ENCODE results near the gene ALKBH6.

ALKBH6 gene

DNA sequence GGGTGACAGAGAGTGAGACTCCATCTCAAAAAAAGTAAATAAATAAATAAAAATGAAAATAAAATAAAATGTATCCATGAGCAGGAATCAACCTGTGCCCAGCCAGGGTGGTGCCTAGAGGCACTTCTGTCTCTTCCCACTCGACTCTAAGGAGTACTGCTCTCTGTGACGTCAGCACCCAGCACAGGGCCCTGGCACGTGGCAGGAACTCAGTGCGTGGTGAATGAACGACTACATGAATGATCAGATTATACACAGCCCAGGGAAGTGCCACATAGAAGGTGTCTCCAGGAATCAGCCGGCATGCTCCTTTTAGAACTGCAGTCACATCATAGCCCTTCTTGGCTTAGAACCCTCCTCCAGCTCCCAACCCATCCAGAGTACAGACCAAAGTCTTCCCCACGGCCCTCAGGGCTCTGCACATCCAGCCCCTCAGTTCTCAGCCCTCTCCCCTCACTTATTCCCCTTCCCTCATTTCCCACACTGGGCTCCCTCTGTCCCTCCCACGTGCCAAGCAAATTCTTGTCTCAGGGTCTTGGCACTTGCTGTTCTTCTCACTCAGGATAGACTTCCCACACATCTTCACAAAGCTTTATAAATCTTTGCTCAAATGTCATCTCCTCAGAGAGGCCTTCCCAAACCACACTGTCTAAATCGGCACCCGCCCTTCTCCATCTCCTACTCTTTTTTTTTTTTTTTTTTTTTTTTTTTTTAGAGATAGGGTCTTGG lies 14.5 kb upstream of the ALKBH6 start:
- H3K36me3 ChIP-seq (ENCODE audit: insufficient read depth, low read length), result peaks cover 44% of the 10 kb centered on the region
- no peak overlapping the region for H3K4me2 ChIP-seq (ENCODE audit: insufficient read depth, low read length)
- H3K4me1 ChIP-seq (ENCODE audit: insufficient read depth, low read length), result no peaks in the 10 kb centered on the region
- H3K79me2 ChIP-seq (ENCODE audit: insufficient read depth, low read length), result no peaks in the 10 kb centered on the region
- no peak overlapping the region for H3K9ac ChIP-seq (ENCODE audit: low read depth, low read length)
- no peaks in the 10 kb centered on the region for H3K27me3 ChIP-seq (ENCODE audit: insufficient read depth, low read length, poor library complexity)
- H2AFZ ChIP-seq (ENCODE audit: low read depth, low read length), result no peak overlapping the region
- TF ChIP-seq CTCF (IDR thresholded peaks at IDR 0.05; ENCODE audit: borderline replicate concordance, extremely low read depth, low read length, poor library complexity, severe bottlenecking) (no peak), EZH2 (IDR thresholded peaks at IDR 0.05; ENCODE audit: borderline replicate concordance, low read depth, low read length, severe bottlenecking) (no peak)
- no peak overlapping the region for H3K27ac ChIP-seq (ENCODE audit: low read length)
- H4K20me1 ChIP-seq (ENCODE audit: insufficient read depth, low read length), result no peaks in the 10 kb centered on the region; the same call in 1 of the 2 replicates
- H3K4me3 ChIP-seq (ENCODE audit: low read depth in 1 of 2, low read length in 2 of 2), result no peak overlapping the region
- H3K9me3 ChIP-seq (ENCODE audit: insufficient read depth, low read length, severe bottlenecking), result no peaks in the 10 kb centered on the region
- no peak for DNase-seq
- ATAC-seq (ENCODE audit: insufficient read depth, low read depth), result no peak

DNA sequence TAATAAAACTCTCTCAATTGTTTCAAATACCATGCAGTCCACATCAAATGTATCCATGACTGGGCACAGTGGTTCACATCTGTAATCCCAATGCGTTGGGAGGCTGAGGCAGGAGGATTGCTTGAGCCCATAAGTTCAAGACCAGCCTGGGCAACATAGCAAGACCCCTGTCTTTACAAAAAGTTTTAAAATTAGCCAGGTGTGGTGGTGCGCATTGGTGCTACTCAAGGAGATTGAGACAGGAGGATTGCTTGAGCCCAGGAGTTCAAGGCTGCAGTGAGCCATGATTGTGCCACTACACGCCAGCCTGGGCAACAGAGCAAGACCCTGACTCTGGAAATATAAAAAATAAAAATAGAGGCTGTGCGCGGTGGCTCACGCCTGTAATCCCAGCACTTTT lies 13.7 kb upstream of the ALKBH6 start:
- no peaks in the 10 kb centered on the region for H3K27me3 ChIP-seq (ENCODE audit: insufficient read depth, low read length, poor library complexity)
- H3K9ac ChIP-seq (ENCODE audit: low read depth, low read length), result no peak overlapping the region
- no peak for TF ChIP-seq EZH2 (IDR thresholded peaks at IDR 0.05; ENCODE audit: borderline replicate concordance, low read depth, low read length, severe bottlenecking)
- no peak for TF ChIP-seq CTCF (IDR thresholded peaks at IDR 0.05; ENCODE audit: borderline replicate concordance, extremely low read depth, low read length, poor library complexity, severe bottlenecking)
- no peaks in the 10 kb centered on the region for H3K4me1 ChIP-seq (ENCODE audit: insufficient read depth, low read length)
- H3K4me3 ChIP-seq (ENCODE audit: low read depth in 1 of 2, low read length in 2 of 2), result no peak overlapping the region
- H3K4me2 ChIP-seq (ENCODE audit: insufficient read depth, low read length), result no peak overlapping the region
- H2AFZ ChIP-seq (ENCODE audit: low read depth, low read length), result no peak overlapping the region
- no peaks in the 10 kb centered on the region; the same call in 1 of the 2 replicates for H4K20me1 ChIP-seq (ENCODE audit: insufficient read depth, low read length)
- no peak for DNase-seq
- H3K79me2 ChIP-seq (ENCODE audit: insufficient read depth, low read length), result no peaks in the 10 kb centered on the region
- no peak for ATAC-seq (ENCODE audit: insufficient read depth, low read depth)
- H3K27ac ChIP-seq (ENCODE audit: low read length), result no peak overlapping the region
- peaks cover 48% of the 10 kb centered on the region for H3K36me3 ChIP-seq (ENCODE audit: insufficient read depth, low read length)
- no peaks in the 10 kb centered on the region for H3K9me3 ChIP-seq (ENCODE audit: insufficient read depth, low read length, severe bottlenecking)

DNA sequence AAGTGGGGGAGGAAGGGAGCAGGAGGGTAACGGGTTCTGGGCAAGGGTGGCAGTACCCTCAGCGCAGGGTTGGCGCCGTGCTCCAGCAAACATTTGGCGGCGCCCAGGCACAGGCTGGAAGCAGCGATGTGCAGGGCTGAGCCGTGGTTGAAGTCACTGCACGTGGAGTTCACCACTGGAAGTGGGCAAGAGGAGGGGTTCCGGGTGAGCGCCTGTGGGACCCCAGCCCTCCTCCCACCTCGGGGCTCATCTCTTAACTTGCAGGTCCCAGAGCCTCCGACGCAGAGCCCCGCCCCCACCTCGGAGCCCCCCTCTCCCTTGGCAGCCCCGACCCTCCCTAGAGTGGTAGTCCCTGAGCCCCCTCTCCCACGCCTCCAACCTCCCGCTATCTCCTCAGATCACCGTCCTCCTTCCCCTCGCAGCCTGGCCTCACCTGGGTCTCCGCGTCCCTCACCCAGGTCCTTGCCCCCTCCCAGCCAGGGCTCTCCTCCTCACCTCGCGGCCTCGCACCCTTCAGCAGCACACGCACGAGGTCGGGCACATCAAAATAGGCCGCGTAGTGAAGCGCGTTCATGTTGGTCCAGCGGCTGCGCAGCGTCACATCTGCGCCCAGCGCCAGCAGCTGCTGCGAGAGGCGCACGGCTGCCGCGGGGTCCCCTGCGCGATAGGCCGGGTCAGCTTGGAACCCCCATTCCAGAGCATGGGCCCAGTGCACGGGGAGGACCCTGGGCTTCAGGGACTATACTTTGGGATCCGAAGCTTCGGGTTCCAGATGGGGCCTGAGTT lies 12.3 kb upstream of the ALKBH6 start:
- no peaks in the 10 kb centered on the region; the same call in 1 of the 2 replicates for H4K20me1 ChIP-seq (ENCODE audit: insufficient read depth, low read length)
- no peak overlapping the region for H3K4me3 ChIP-seq (ENCODE audit: low read depth in 1 of 2, low read length in 2 of 2)
- H3K79me2 ChIP-seq (ENCODE audit: insufficient read depth, low read length), result no peaks in the 10 kb centered on the region
- no peak for ATAC-seq (ENCODE audit: insufficient read depth, low read depth)
- no peak for DNase-seq
- no peak overlapping the region for H3K27ac ChIP-seq (ENCODE audit: low read length)
- no peak overlapping the region for H3K9ac ChIP-seq (ENCODE audit: low read depth, low read length)
- H3K4me2 ChIP-seq (ENCODE audit: insufficient read depth, low read length), result no peak overlapping the region
- H2AFZ ChIP-seq (ENCODE audit: low read depth, low read length), result no peak overlapping the region
- no peaks in the 10 kb centered on the region for H3K4me1 ChIP-seq (ENCODE audit: insufficient read depth, low read length)
- no peaks in the 10 kb centered on the region for H3K27me3 ChIP-seq (ENCODE audit: insufficient read depth, low read length, poor library complexity)
- H3K36me3 ChIP-seq (ENCODE audit: insufficient read depth, low read length), result peaks cover 59% of the 10 kb centered on the region
- no peak for TF ChIP-seq CTCF (IDR thresholded peaks at IDR 0.05; ENCODE audit: borderline replicate concordance, extremely low read depth, low read length, poor library complexity, severe bottlenecking)
- TF ChIP-seq EZH2 (IDR thresholded peaks at IDR 0.05; ENCODE audit: borderline replicate concordance, low read depth, low read length, severe bottlenecking), result no peak
- no peaks in the 10 kb centered on the region for H3K9me3 ChIP-seq (ENCODE audit: insufficient read depth, low read length, severe bottlenecking)
